AG04450 (cell line): ENCODE data around the gene ITM2B. TPM values are rescaled to one million over a fixed set of nuclear protein-coding genes. Genes with fewer than 3 reads are reported as not detected.
"Not testable (repeated sequence)": the region's sequence is repeated elsewhere in the genome, so short reads cannot be mapped to it uniquely, and the experiment has no call there.

Experiments used
- CTCF ChIA-PET: fragments of 300-600, 350-600 bp; formaldehyde crosslinking; extraction: SDS; loops from one replicate; lab custom pipeline; 2022; ENCODE audit warnings: antibody characterized with exemption, inconsistent platforms; lab: Charles Lee
- POLR2A ChIA-PET: fragments of 350-600 bp; formaldehyde crosslinking; extraction: SDS; loops from one replicate; lab custom pipeline; 2021; ENCODE audit warnings: antibody characterized with exemption, inconsistent platforms; lab: Yijun Ruan, JAX
- DNase-seq: peaks from one replicate; pipeline ENCODE4 v3.0.0-alpha.2; 2011; ENCODE audit warnings: low read depth, low spot score
- H3K27ac ChIP-seq: one replicate; pipeline ENCODE4 v1.5.1; 2012; ENCODE audit warnings: low read depth, low read length, control low read depth
- H3K27me3 ChIP-seq: one replicate; pipeline ENCODE4 v1.6.0; 2012; ENCODE audit warnings: low read length; ENCODE audit not compliant: control insufficient read depth, insufficient read depth
- H3K4me3 ChIP-seq: 2 replicates; pipeline ENCODE4 v1.5.1; 2011; ENCODE audit warnings: mild to moderate bottlenecking, low read depth, low read length, control low read depth
- H3K9me3 ChIP-seq: 2 replicates; pipeline ENCODE4 v1.5.1; 2012; ENCODE audit warnings: low read length; ENCODE audit not compliant: control insufficient read depth, insufficient read depth
- CTCF ChIP-seq: IDR thresholded peaks from 2 replicates; pipeline ENCODE4 v1.5.1; 2011; ENCODE audit warnings: low read depth, low read length, control low read depth, inconsistent platforms
- polyA plus RNA-seq: library from polyadenylated mRNA; depleted of rRNA; stranded (reverse); fragments of >200 nt; gene quantifications from 2 replicates; pipeline ENCODE4 v1.2.3, GENCODE V29; 2011

ITM2B gene
- polyA plus RNA-seq, 1 experiment: 417 TPM

DNA sequence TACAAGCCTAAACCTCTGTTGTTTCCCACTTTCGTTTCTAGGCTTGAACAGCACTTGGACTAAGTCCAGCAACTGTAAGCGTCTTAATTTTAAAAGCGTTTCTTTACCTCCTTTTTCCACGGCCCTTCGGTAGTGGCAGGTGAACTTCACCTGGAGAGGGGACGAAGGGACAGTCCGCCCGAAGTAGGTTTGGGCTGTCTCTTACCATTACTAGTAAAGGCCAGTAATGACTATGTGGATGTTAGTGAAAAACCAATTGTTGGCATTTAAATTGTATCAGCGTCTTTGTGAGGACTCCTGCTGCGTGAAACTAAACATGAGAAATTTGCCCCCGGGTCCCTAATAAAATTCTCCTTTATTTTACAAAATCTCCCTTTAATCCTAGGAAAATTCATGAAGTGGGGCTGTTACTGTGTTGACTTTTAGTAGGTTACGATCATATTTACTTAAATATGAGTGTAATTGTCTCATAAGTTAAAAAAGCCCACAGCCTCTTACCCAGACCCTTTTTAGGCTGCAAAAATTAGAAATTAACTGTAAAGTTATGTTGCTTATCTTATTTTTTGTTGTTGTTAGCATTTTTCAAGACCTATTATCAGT, 983 bp downstream of the ITM2B start:
- DNase-seq: no peak
- Histone ChIP-seq H3K27me3 (no peaks in the 10 kb centered on the region), H3K27ac (no peak overlapping the region), H3K4me3 (peak overlapping the region; percentile 98), H3K9me3 (no peaks in the 10 kb centered on the region)
- TF ChIP-seq CTCF: no peak
- ChIA-PET CTCF (interaction anchor here (0.6 to 1.4 kb wide), 2 partner anchors 198 to 347 kb away, joined by 3 to 8 read pairs; no protein-coding TSS in a partner anchor), POLR2A (interaction anchor here (0.6 to 1.4 kb wide), 3 partner anchors 18 to 152 kb away, joined by 3 to 4 read pairs (median 3); partner anchors contain the start of gene MED4)

DNA sequence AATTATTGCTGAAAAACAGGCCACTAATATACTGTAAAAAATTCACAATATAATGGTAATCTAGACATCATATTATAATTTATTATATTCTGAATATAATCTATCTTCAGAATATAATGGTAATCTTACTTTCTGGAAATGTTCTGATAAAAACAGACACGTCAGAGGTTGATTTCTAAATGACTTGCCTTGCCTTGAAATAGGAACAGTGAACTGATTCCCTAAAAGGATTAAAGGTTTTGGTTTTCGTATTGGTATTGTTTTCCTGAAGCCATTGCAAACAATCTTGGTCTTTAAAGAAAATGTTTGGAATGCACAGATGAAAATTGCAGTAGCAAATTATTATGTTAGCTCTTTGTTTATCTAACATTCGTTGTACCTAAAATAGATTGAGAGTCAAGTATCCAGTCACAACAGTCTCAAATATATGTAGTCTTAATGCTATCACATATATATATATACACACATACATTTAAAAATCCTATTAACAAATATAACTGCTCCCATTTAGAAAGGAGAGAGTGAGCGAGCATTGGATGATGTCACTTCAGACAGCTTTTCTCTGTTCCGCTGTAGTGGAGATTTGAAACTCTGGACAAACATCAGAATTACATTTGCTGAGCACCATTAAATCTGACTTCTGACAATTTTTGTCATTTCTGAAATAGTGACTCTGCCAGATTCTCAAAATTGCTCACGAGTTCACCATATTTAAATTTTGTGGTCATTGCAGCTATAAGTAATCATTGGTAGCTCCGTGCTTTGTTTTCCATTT, 1.7 kb downstream of the ITM2B start:
- TF ChIP-seq CTCF: no peak
- Histone ChIP-seq H3K27me3 (no peaks in the 10 kb centered on the region), H3K4me3 (peak overlapping the region; percentile 98), H3K9me3 (peaks cover 4% of the 10 kb centered on the region; the same call in 1 of the 2 replicates), H3K27ac (no peak overlapping the region)
- ChIA-PET POLR2A (interaction anchor here (0.6 kb wide), 1 partner anchor 140 kb away, joined by 3 read pairs; the partner anchor contains the start of gene MED4), CTCF (interaction anchor here (0.6 to 1.4 kb wide), 3 partner anchors 36 to 346 kb away, joined by 3 to 8 read pairs (median 3); no protein-coding TSS in a partner anchor)
- no peak for DNase-seq

DNA sequence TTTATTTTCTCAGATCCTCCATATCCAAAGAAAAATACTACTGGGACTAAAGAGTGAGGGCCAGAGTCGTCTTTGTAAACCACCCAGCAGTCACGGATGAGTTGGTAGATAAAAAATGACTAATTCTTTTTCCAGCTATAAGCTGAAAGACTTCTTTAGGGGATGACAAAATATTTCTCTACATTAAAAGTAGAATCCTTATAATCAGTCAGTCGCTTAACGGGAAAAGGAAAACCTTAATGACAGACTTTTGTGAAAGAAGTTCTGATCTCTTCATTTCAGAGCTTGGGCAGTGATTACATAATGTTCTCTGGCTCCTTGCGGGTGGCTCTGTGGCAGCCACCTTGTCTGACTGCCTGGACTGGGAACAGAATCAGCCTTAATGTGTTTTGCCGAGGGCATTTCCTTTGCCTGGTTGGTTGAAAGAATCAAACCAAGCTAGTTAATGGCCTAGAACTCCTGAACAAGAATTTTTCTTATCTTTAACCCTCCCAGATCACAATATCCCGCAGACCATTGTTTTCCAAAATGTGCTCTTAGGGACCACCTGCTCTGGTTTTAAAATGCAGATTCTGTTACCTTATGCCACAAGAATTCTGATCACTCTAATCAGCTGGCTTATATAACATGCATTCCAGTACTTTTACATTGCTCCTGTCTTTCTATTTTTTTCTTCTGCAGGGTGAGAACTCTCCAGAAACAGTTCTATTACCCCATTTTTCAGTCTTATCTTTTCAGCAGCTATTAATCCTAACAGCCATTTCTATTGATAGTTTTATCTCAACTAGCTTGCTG, 2.5 kb downstream of the ITM2B start:
- H3K27ac ChIP-seq: no peak overlapping the region
- CTCF ChIA-PET: interaction anchor here (0.7 to 1.4 kb wide), 2 partner anchors 37 to 345 kb away, joined by 3 to 8 read pairs; no protein-coding TSS in a partner anchor
- H3K27me3 ChIP-seq: no peaks in the 10 kb centered on the region
- no peak for DNase-seq
- POLR2A ChIA-PET: no interaction called here
- peak overlapping the region; percentile 98 for H3K4me3 ChIP-seq
- no peak for TF ChIP-seq CTCF
- peaks cover 4% of the 10 kb centered on the region; the same call in 1 of the 2 replicates for H3K9me3 ChIP-seq

GRCh38 chr13:48236528-48237353, 3.7 kb downstream of the ITM2B start:
- H3K27ac ChIP-seq: no peak overlapping the region
- POLR2A ChIA-PET: no interaction called here
- H3K27me3 ChIP-seq: no peaks in the 10 kb centered on the region
- DNase-seq: no peak
- H3K9me3 ChIP-seq: peaks cover 4% of the 10 kb centered on the region; the same call in 1 of the 2 replicates
- no peak overlapping the region for H3K4me3 ChIP-seq
- CTCF ChIA-PET: interaction anchor here (1.4 to 1.6 kb wide), 2 partner anchors 110 to 343 kb away, joined by 3 to 5 read pairs; no protein-coding TSS in a partner anchor
- TF ChIP-seq CTCF: no peak

GRCh38 chr13:48239369-48239768, 6.4 kb downstream of the ITM2B start:
- H3K9me3 ChIP-seq, H3K27ac ChIP-seq, H3K27me3 ChIP-seq, POLR2A ChIA-PET, DNase-seq, H3K4me3 ChIP-seq: not testable (repeated sequence)
- CTCF ChIA-PET: interaction anchor here (0.6 kb wide), 1 partner anchor 144 kb away, joined by 4 read pairs; the partner anchor contains the start of gene MED4
